ENCODE measurements around the gene PHF20.
"Not testable (repeated sequence)": the region's sequence is repeated elsewhere in the genome, so short reads cannot be mapped to it uniquely, and the experiment has no call there.

PHF20 gene

DNA sequence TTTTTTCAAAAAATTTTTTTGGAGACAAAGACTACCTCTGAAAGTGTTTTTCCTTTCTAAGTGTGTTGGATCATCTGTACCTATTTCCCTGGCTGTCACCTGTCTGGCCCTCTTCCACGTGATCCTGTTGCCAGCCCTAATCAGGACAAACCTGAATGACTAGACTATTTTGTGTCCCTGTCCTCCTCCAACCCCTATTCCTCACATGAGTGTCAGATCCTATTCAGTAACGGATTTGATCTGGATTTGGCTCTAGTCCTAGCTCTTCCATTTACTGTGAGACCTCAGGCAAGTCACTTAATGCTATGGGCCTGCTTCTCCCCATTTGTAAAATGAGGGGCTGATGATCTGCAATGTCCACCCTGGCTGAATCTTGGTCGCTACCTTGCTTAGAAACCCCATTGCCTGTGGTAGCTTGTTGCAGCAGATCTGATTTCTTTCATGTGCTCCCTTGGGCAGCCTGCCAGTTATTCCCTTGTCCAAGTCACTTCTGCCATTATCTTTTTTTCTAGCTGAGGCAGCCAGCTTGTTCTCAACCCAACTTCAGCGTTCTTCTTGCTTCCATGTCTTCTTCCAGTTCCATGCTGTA, 4.8 kb downstream of the PHF20 start:
- DNase-seq (ENCODE audit: low spot score), result no peak

DNA sequence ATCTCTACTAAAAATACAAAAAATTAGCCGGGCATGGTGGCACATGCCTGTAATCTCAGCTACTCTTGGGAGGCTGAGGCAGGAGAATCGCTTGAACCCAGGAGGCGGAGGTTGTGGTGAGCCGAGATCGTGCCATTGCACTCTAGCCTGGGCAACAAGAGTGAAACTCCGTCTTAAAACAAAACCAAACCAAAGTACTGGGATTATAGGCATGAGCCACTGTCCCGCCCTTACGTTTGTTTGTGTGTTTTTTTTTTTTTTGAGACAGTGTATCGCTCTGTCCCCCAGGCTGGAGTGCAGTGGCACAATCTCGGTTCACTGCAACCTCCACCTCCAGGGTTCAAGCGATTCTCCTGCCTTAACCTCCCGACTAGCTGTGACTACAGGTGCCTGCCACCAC, 12.0 kb downstream of the PHF20 start:
- peak; percentile 36 for DNase-seq (ENCODE audit: low spot score)

DNA sequence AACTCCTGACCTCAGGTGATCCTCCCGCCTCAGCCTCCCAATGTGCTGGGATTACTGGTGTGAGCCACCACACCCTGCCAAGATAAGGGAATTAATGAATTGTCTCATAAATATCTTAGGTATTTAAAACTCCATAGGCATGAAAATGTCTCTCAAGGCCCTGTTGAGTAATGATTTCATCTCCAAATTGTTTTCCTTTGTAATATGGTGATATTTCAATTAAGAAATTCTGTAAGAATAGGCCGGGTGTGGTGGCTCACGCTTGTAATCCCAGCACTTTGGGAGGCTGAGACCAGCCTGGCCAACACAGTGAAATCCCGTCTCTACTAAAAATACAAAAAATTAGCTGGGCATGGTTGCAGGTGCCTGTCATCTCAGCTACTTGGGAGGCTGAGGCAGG, 13.7 kb downstream of the PHF20 start:
- DNase-seq (ENCODE audit: low spot score), result not testable (repeated sequence)

DNA sequence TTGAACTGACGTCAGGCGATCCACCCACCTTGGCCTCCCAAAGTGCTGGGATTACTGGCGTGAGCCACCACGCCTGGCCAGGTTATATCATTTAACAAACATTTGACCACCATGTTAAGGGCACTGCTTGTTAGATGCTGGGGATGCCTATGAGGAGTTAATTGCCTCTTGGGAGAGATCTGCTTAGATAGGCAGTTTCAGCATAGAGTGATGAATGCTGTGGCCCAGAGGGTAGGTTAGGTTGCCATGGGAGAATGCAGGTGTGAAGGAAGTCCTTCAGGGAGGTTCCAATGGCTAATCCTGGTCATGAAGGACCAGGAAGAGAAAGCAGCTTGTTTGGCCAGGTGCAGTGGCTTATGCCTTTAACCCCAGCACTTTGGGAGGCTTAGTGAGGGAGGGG, 17.0 kb downstream of the PHF20 start:
- DNase-seq (ENCODE audit: low spot score), result no peak

DNA sequence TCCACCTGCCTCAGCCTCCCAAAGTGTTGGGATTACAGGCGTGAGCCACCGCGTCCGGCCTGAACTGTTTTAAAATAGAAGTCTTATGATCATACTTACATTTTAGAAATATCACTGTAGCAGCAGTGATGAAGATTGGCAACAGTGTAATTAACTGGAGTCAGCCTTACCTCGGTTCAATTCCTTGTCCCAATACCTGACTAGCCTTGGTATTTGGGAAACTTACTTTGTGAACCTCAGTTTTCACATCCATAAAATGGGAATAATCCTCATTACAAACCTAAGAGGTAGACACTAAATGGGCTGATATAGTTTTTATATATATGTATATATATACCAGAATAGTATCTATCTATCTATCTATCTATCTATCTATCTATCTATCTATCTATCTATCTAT, 19.3 kb downstream of the PHF20 start:
- no peak for DNase-seq (ENCODE audit: low spot score)

DNA sequence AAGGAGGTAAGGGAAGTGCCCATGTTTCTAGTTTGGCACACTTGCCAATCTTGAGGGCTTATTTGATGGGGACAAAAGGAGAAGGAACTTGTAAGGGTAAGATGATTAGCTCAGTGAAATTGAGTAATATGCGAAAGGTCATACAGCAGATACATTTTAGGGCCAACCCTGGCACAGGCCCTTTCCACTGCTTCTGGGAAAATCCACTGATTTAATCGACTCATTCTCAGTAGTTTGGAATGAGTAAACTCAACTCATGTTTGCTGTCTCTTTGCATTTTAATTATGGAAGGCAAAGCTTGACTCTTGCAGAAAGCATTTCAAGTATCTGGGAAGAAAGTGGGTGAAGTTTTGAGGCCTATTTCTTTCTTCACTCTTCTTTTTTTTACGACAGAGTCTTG, 20.0 kb downstream of the PHF20 start:
- DNase-seq (ENCODE audit: low spot score), result no peak

DNA sequence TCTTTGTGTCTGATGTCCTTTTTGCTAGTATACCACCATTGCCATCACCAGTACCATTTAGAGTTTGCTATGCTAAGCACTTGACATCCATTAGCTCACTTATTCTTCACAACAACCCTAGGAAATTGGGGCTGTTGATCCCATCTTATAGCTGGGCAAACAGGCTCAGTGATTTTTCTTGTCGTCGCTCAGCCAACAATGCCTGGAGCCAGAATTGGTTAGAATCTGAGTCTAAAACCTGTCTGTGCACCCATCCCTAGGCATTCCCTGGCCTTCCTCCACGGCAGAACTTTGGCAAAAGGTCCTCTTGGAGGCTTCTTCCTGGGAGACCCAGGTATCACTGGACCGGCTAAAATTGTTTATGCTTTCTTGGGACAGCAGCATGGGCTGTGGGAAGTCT, 20.9 kb downstream of the PHF20 start:
- no peak for DNase-seq (ENCODE audit: low spot score)

DNA sequence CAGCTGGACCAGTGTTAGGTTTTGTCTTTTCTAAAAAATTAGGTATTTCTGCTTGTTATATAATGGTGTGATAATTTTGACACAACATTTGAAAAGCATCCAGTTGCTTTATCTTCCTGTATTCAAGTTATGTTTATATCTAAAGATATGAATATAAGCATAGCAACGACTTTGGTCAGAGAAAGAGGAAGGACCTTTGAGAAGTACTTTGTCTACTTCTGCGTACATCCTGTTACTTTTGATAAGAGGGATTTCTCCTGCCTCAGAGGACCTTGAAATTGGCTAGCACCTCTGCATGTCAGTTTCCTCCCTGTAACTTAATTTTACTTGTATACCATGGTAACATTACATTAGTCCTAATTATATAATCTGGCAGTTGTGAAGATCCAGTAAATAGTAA, 24.8 kb downstream of the PHF20 start:
- no peak for DNase-seq (ENCODE audit: low spot score)

DNA sequence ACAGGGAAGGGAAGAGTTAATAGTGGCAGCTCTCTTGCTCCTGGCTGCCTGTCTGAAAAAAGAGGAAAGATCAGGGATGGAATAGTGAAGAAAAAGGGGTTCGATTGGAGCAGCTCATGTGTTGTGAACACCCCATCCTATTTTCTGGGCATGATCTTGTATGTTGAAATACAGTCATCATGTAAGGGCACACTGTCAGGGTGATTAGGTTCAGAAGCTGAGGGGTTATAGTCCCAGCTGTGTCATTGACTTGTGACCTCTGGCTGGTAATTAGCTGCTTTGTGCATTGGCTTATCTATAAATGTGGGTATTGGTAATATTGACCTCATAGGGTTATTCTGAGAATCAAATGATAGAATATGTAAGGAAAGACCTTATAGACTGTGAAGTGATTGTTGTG, 30.1 kb downstream of the PHF20 start:
- no peak for DNase-seq (ENCODE audit: low spot score)

DNA sequence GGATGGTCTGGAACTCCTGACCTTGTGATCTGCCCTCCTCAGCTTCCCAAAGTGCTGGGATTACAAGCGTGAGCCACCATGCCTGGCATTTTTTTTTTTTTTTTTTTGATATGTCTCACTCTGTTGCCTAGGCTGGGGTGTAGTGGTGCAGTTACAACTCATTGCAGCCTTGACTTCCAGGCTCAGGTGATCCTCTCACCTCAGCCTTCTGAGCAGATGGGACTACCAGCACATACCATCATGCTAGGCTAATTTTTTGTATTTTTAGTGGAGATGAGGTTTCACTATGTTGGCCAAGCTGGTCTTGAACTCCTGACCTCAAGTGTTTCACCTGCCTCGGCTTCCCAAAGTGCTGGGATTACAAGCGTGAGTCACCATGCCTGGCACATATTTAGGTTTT, 34.3 kb downstream of the PHF20 start:
- DNase-seq (ENCODE audit: low spot score), result no peak

DNA sequence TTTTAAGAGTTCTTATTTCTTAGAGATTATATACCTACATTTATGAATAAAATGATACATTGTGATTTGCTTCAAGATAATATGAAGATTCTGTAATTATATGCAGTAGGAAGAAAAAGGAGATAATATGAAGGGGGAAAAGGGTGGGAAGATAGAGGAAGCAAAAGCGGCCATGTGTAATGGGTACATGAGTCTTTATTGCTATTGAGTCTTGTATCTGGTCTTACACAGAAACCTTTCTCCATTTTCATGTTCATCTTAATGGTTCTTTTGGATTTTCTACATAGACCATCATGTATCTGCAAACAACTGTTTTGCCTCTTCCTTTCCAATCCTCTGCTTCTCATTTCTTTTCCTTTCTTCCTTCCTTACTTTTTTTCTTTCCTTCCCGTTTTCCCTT, 36.1 kb downstream of the PHF20 start:
- DNase-seq (ENCODE audit: low spot score), result no peak

DNA sequence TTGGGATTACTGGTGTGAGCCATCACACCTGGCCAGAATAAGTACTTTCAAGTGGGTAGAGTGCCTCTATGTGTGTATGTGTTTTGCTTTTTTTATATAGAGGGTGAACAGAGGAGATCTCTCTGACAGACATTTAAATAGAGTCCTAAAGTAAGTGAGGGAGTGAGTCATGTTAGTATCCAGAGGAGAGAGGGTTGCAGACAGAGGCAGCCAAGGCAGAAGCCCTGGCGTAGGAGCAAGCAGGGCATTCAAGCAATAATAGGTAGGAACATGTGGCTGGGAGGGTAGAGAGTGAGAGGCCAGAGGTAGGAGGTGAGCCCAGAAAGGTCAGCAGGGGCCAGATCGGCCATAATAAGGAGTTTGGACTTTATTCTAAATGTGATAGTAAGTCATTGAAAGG, 48.9 kb downstream of the PHF20 start:
- no peak for DNase-seq (ENCODE audit: low spot score)

DNA sequence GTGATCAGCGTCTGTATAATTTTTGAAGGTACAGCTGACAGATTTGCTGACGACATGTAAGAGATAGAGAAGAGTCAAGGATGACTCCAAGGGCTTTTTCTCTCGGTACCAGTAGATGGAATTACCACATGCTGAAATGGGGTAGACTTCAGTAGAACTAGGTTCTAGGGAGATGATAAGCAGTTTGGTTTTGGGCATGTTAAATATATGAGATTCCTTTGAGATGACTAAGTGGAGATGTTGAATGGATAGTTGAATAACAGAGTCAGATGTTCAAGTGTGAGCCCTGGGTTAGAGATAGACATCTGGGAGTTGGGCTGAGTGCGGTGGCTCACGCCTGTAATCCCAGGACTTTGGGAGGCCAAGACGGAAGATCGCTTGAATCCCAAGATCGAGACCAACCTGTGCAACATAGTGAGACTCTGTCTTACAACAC, 50.0 kb downstream of the PHF20 start:
- no peak for DNase-seq (ENCODE audit: low spot score)

DNA sequence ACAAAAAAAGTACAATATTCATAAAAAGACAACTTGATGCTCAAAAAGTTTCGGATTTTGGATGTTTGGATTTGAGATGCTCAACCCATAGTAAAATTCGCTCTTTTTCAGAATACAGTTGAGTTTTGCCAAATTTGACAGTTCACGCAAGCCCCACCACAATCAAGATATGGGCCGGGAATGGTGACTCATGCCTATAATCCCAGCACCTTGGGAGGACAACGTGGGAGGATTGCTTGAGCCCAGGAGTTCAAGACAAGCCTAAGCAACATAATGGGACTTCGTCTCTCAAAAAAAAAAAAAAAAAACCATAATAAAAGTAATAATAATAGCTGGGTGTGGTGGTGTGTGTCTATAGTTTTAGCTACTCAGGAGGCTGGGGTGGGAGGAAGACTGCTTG, 51.3 kb downstream of the PHF20 start:
- DNase-seq (ENCODE audit: low spot score), result no peak

DNA sequence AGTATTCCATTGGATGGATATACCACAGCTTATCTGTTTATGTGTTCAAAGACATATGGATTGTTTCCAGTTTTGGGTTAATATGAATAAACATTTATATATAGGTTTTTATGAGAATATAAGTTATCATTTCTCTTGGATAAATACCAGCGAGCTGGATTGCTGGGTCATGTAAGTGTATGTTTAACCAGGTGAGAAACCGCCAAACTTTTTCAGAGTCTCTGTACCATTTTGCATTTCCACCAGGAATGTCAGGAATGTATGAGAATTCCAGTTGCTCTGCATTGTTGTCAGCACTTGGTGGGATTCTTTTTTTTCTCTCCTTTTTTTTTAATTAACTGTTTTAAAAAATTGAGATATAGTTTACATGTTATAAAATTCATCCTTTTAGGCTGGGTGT, 52.1 kb downstream of the PHF20 start:
- no peak for DNase-seq (ENCODE audit: low spot score)

DNA sequence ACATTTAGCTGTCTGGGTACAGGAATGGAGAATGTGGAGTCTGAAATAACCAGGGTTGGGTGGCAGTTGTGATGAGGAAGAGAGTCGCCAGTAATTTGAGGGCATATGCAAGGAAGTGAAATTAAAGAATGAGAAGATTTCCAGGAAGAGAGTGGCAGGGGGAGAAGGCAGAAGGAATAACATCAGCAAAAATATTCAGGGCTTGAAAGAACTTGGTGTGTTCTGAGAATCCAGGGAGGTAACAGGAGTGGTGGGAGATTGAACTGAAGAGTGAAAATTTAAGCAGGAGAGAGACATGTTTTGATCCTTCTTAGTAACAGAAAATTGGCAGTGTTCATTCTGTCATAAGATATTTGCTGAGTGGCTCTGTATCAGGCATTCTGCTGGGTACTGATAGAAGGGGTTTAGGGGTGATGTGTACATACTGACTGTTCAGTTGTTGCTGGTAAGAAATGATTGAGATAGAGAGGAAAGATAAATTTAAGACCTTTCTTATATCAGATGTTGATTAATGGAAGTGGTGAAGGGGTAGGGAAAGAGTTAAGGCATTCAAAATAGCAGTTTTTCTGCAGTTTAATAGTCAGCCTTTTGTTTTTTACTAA, 54.7 kb downstream of the PHF20 start:
- no peak for DNase-seq (ENCODE audit: low spot score)

DNA sequence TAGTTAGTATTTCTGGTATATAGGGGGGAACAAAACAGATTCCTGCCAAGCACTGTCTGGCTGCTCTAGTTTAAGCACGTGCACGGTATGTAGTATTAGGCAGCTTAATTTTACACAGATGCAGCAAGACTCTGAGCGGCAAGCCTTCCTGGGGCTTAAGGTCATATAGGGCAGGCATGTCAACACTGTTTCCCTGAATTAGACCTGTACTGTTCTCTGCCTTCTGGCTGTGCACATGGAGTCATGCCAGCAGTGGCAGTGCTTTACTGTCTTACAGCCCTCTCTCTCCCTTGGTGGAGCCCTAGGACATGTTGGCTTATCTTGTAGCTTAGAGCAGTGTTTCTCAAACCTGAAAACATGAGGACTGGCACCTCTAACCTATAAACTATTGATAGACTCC, 56.6 kb downstream of the PHF20 start:
- DNase-seq (ENCODE audit: low spot score), result no peak

DNA sequence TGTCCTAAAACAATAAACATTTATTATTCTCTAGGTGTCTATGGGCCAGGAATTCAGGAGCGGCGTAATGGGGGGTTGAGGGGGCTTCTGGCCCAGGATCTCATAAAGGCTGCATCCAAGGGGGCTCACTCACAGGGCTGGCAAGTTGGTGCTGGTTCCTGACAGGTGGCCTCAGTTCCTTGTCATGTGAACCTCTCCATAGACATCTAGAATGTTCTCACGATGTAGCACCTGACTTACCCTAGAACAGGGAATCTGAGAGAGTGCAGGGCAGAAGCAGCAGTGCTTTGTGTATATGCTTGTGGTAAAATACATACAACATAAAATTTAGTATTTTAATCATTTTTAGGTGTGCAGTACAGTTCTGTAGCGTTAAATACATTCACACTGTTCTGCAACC, 57.1 kb downstream of the PHF20 start:
- no peak for DNase-seq (ENCODE audit: low spot score)

DNA sequence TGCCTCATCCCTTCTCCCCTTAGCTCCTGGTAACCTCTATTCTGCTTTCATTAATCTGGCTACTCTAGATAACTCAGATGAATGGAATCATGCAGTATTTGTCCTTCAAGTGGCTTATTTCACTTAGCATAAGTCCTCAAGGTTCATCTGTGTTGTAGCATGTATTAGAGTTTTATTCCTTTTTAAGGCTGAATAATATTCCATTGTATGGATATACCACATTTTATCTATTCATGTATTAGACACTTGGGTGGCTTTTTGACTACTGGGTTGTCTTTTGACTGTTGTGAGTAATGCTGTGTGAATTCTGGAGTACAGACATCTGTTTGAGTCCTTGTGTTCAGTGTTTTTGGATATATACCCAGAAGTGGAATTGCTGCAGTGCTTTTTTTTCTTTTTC, 58.4 kb downstream of the PHF20 start:
- no peak for DNase-seq (ENCODE audit: low spot score)

DNA sequence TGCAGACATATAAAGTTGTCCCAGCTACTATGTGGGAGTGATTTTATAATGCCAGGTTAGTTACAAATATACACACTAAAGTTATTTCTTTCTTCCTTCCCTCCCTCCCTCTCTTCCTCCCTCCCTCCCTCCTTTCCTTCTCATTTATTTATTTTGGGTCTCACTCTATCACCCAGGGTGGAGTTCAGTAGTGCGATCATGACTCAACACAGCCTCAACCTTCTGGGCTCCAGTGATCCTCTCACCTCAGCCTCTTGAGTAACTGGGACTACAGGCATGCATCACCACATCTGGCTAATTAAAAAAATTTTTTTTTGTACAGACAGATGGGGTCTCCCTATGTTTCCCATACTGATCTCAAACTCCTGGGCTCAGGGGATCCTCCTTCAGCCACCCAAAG, 59.2 kb downstream of the PHF20 start:
- no peak for DNase-seq (ENCODE audit: low spot score)

DNA sequence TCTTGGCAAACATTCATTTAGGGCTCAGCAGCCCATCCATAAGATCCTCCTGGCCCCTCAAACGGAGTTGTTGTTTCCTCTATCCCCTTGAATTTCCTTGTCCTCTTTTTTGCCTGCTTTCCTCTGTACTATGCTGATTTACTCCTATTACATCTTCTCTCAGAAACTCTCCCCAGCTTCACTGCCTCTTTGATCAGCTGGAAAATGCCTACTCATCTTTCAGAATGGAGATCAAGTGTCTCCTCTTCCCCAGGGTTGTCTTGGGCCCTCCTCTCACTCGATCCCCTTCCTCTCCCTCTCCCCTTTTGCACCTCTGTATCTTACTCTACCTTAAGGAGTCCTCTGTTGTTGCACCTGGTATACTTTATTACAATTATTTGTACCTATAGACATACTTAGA, 60.2 kb downstream of the PHF20 start:
- no peak for DNase-seq (ENCODE audit: low spot score)

DNA sequence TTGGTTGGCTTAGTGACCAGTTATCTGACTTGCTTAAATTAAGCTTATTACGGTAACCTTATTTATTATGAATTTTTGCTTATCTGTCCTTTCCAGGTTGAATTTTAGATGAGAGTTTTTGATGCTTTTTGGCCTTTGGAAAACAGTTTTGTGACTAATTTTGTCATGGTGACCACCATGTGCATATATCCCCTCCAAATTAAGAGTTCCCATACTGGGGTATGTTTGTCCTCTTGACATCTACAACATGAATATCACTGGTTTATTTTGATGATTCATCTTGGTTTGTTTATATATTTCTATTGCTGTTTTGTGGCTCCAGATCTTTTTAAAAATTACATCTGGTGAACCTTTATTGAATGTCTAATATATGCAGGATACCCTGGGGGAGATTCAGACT, 61.4 kb downstream of the PHF20 start:
- DNase-seq (ENCODE audit: low spot score), result no peak

DNA sequence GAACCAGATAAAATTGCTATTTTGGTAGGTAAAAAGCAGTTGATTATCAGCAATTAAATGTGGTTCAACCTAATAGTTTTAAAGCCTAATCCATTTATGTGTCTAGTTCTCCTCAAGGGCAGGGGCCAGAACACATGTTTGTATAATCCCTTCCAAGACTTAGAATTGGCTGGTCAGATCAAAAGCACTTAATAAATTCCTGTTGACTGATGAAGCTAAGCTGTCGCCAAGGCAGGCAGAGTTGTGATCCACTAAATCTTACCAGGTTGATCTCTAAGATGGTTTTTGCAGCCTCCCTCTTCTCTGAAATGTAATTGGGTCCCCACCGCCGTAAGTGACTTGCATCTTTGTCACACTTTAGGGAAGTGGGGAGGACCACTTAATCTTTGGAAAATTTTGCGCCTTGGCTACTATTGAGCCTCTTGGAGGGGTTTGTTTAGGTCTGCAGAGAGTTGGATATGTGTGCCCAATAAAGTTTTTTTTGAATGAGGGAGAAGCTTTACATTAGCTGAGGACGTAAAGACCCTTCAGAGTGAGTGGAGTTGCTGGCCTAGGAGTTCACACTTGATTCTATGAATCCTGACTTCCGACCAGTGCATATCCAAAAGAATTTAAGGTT, 65.9 kb downstream of the PHF20 start:
- DNase-seq (ENCODE audit: low spot score), result no peak

DNA sequence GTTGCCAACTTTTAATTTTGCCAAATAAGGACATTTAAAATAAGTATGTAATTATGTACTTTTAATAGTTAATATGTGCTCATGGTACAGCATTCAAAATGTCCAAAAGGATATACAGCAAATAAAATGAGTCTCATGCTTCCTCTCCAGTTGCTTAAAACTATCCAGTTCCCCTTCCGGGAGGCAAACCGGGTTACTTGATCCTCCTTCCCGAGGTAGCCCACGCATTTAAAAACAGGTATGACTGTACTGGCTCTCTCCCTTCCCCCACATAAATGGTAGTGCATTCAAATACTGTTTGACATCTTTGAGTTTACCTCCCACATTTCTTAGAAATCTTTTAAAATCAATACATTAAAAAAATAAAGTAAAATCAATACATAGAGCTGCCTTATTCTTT, 66.4 kb downstream of the PHF20 start:
- DNase-seq (ENCODE audit: low spot score), result no peak
